COR-L47 (cell line): Measurements from ENCODE around the gene COL6A3.
"Not testable (repeated sequence)": the region's sequence is repeated elsewhere in the genome, so short reads cannot be mapped to it uniquely, and the experiment has no call there.

Experiments
- DNase-seq: peaks from one replicate; lab custom pipeline; 2025; lab: John Stamatoyannopoulos, UW

The COL6A3 gene

GRCh38 chr2:237412646-237412987 lies 1.3 kb downstream of the COL6A3 start:
- no peak for DNase-seq

- no peak for DNase-seq
Observed at GRCh38 chr2:237411683-237412423, 2.1 kb downstream of the COL6A3 start.

- DNase-seq: no peak
Observed at GRCh38 chr2:237411092-237411601, 2.8 kb downstream of the COL6A3 start.

- DNase-seq: not testable (repeated sequence)
Observed at GRCh38 chr2:237409263-237409662, 4.7 kb downstream of the COL6A3 start.

- no peak for DNase-seq
Observed at GRCh38 chr2:237408335-237409000, 5.5 kb downstream of the COL6A3 start.

- DNase-seq: no peak
Observed at GRCh38 chr2:237407700-237408099, 6.3 kb downstream of the COL6A3 start.

GRCh38 chr2:237406371-237406895 lies 7.5 kb downstream of the COL6A3 start:
- no peak for DNase-seq

- no peak for DNase-seq
Observed at GRCh38 chr2:237405605-237406004, 8.4 kb downstream of the COL6A3 start.

- no peak for DNase-seq
Observed at GRCh38 chr2:237405006-237405559, 8.9 kb downstream of the COL6A3 start.

GRCh38 chr2:237404413-237404812 lies 9.6 kb downstream of the COL6A3 start:
- no peak for DNase-seq

- DNase-seq: no peak
Observed at GRCh38 chr2:237403024-237403882, 10.7 kb downstream of the COL6A3 start.

- DNase-seq: no peak
Observed at GRCh38 chr2:237400199-237400598, 13.8 kb downstream of the COL6A3 start.

GRCh38 chr2:237397072-237397471 lies 16.9 kb downstream of the COL6A3 start:
- no peak for DNase-seq

- no peak for DNase-seq
Observed at GRCh38 chr2:237393523-237393922, 20.4 kb downstream of the COL6A3 start.

- no peak for DNase-seq
Observed at GRCh38 chr2:237392186-237392585, 21.8 kb downstream of the COL6A3 start.

- no peak for DNase-seq
Observed at GRCh38 chr2:237391140-237391539, 22.8 kb downstream of the COL6A3 start.

GRCh38 chr2:237390235-237390634 lies 23.7 kb downstream of the COL6A3 start:
- no peak for DNase-seq

GRCh38 chr2:237389831-237390230 lies 24.1 kb downstream of the COL6A3 start:
- DNase-seq: no peak

- DNase-seq: no peak
Observed at GRCh38 chr2:237388036-237388435, 25.9 kb downstream of the COL6A3 start.

GRCh38 chr2:237384672-237385020 lies 29.3 kb downstream of the COL6A3 start:
- no peak for DNase-seq

GRCh38 chr2:237383991-237384671 lies 29.8 kb downstream of the COL6A3 start:
- DNase-seq: no peak

GRCh38 chr2:237380768-237381167 lies 33.2 kb downstream of the COL6A3 start:
- DNase-seq: no peak
